D341Med (cell line): ENCODE results near the gene LMX1B.
A peak's percentile ranks its signal among the peaks of the same experiment; 100 is the strongest.
"Not testable (repeated sequence)": the region's sequence is repeated elsewhere in the genome, so short reads cannot be mapped to it uniquely, and the experiment has no call there.

Experiments
- DNase-seq: peaks from one replicate; pipeline ENCODE4 v3.0.0; 2012; ENCODE audit warnings: low spot score

The LMX1B gene

DNA sequence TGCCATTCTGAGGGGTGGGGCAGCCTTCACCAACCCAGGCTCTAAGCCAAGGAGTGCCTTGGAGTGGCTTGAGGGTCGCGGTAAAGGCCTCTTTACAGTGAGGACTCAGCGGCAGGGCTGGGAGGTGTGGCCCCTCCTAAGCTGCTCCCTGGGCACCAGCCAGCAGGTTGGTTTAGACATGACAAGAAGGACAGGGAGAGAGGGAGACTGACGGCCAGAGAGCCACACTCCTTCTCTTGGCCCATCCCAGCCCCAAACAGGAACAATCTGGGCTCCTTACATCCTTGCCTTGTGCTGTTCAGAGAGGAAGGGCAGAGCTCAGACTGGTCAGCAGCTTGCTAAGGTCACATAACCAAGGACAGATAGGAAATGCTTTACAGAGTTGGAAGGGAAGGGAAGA is 94.5 kb downstream of the LMX1B start:
- DNase-seq, result peak; percentile 11

- DNase-seq, result no peak
Measured at GRCh38 chr9:126709241-126709640, 95.5 kb downstream of the LMX1B start.

GRCh38 chr9:126715382-126715781 is 101.7 kb downstream of the LMX1B start:
- DNase-seq, result no peak

GRCh38 chr9:126717441-126717840 is 103.7 kb downstream of the LMX1B start:
- not testable (repeated sequence) for DNase-seq

DNA sequence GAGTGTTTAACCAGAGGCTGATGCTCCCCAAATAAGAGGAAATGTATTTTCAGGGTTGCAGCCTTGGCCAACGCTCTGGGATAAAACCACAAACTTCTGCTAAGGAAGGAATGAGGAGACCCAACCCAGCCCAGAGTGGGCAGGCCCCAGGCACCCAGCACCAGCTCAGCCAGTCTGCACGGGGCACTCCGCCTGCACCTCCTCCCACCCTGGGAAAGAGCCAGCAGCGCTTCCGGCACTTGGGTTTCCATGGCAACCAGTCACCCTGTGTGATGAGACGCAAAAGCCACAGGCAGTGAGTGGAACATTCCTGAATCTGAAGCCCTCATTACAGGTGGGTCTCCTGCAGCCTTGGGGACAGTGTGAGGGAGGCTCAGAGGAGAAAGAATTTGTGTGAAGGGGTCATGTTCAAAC is 105.9 kb downstream of the LMX1B start:
- peak; percentile 42 for DNase-seq

- no peak for DNase-seq
Measured at GRCh38 chr9:126720036-126720435, 106.3 kb downstream of the LMX1B start.

- DNase-seq, result no peak
Measured at GRCh38 chr9:126720661-126721563, 107.2 kb downstream of the LMX1B start.

GRCh38 chr9:126721564-126721981 is 107.8 kb downstream of the LMX1B start:
- DNase-seq, result no peak

- DNase-seq, result peak; percentile 74
Measured at GRCh38 chr9:126722252-126722921, 108.7 kb downstream of the LMX1B start.

- DNase-seq, result peak; percentile 58
Measured at GRCh38 chr9:126722922-126723806, 109.4 kb downstream of the LMX1B start.

GRCh38 chr9:126723807-126724172 is 110.1 kb downstream of the LMX1B start:
- no peak for DNase-seq

- DNase-seq, result no peak
Measured at GRCh38 chr9:126724226-126724625, 110.5 kb downstream of the LMX1B start.

- DNase-seq, result not testable (repeated sequence)
Measured at GRCh38 chr9:126725485-126725884, 111.8 kb downstream of the LMX1B start.

GRCh38 chr9:126728210-126728609 is 114.5 kb downstream of the LMX1B start:
- not testable (repeated sequence) for DNase-seq

GRCh38 chr9:126730592-126730991 is 116.9 kb downstream of the LMX1B start:
- not testable (repeated sequence) for DNase-seq

DNA sequence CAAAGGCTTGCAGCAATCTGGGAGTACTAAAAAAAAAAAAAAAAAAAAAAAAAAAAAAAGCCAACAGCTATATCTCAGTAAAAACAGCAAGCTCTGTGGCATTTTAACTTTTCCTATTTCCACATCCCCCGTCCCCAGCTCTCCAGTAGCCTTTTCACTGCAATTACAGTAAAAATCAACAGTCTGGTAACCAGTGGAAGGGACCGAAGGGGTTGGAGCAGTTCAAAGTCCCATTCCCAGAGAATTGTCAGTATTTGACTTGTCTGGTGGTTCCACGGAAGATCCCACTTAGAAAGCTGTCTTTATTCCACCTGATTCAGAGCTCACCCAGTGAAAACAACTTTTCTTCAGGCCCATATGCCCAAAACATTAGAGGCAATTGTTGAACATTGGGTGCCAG is 119.3 kb downstream of the LMX1B start:
- no peak for DNase-seq

DNA sequence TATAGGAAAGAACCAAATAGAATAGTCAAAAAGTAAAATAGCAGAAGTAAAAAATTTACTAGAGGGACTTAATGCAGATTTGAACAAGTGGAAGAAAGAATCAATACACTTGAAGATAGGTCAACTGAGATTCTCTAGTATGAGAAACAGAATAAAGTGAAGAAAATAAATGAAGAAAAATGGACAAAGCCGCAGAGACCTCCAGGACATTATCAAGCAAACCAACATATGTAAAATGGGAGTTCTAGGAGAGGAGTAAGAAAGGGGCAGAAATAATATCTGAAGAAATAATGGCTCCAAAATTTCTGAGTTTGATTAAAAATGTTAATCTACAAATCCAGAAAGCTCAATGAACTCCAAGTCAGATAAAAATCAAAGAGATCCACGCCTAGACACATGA is 121.1 kb downstream of the LMX1B start:
- DNase-seq, result no peak

DNA sequence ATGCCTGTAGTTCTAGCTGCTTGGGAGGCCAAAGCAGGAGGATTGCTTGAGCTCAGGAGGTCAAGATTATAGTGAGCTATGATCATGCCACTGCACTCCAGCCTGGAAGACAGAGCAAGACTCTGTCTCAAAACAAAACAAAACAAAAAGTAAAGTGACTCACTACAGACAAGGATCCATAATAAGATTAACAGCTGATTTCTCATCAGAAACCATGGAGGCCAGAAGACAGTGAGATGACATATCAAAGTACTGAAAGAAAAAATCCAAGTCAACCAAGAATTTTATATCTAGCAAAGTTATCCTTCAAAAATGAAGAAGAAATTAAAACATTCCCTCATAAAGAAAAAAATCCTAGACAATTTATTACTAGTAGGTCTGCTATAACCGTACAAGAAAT is 121.8 kb downstream of the LMX1B start:
- no peak for DNase-seq

DNA sequence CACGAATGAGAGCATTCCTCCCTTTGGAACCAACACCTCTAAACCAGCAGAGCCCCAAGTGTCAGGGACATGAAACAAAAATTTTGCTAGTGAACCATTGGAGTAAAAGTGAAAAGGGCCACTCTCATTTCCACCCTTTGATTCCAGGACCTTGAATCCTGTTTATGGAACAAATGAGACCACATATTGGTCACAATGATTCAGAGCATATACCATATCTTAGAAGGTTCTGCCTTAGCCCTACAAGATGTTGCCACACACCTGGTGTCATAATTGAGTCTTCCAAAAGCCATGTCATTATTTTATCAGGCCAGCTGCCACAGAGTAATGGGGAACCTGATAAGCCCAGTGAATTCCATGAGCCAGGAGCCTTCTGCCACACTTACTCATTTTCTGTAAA is 124.8 kb downstream of the LMX1B start:
- DNase-seq, result no peak

DNA sequence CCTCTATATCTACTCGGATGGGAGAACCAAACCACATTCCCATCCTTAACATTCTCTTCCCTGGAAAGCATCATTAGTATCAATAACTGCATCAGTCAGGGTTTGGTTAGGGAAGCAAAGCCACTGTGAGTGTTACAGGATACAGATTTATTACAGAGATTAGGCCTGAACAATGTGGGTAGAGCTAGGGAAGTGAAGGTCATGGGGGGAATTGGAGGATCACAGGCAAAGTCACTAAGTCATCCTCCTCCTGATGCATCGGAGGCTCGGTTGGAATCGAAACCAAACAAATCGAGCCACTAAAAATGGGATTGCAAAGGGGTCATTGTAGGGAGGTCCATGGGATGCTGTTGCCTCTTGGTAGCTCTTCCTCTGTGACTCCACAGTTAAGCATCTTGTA is 129.3 kb downstream of the LMX1B start:
- DNase-seq, result no peak

GRCh38 chr9:126745574-126746411 is 132.1 kb downstream of the LMX1B start:
- no peak for DNase-seq
